ENCODE data around the gene PDLIM5.

The PDLIM5 gene

DNA sequence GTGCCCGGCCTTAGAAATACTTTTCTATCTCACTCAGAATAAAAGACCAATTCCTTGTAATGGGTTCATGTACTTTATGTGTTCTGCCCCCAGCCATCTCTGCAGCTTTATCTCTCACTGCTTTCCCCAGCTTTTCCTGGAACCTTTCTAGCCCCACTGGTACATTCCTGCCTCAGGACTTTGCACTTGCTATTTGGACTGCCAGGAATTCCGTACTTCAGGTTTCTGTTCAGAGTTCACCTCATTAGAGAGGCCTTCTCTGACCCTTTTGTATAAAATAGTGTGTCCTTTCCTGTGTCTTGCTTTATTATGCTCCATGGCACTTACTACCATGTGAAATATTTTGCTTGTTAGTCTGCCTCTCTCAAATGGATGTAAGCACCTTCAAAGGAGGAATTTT lies 112.5 kb downstream of the PDLIM5 start:
- Histone ChIP-seq H3K4me1 (ENCODE audit: control insufficient read depth, insufficient read depth, low read length) (peaks cover 63% of the 10 kb centered on the region), H3K9ac (ENCODE audit: low read length) (no peak overlapping the region), H3K27me3 (replicated peaks; ENCODE audit: control insufficient read depth, insufficient read depth, low read length) (no peaks in the 10 kb centered on the region), H3K4me3 (ENCODE audit: low read length) (no peak overlapping the region), H3K36me3 (ENCODE audit: control insufficient read depth, insufficient read depth, low read length, severe bottlenecking) (no peaks in the 10 kb centered on the region), H3K9me3 (ENCODE audit: control insufficient read depth, low read length) (no peaks in the 10 kb centered on the region)
- DNase-seq (ENCODE audit: low read depth) = no peak

DNA sequence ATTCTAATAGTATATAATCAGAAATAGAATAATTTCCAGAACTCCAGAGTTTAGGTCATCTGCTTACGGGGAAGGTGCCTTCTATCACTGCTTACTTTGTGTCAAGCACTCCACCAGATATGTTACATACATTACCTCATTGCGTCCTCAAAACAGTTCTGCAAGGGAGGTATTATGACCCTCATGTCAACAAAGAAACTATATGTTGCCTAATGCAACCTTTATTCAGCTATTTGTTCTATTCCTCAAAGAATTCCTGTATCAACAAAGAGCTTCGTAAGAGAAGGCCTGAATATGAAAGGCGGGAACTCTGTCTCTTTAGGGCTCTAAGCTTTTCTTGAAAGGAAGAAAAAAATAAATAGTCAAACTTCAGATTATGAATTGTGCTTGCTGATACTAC lies 114.7 kb downstream of the PDLIM5 start:
- H3K9me3 ChIP-seq (ENCODE audit: control insufficient read depth, low read length) = no peaks in the 10 kb centered on the region
- H3K4me3 ChIP-seq (ENCODE audit: low read length) = no peak overlapping the region
- H3K9ac ChIP-seq (ENCODE audit: low read length) = no peak overlapping the region
- DNase-seq (ENCODE audit: low read depth) = no peak
- H3K36me3 ChIP-seq (ENCODE audit: control insufficient read depth, insufficient read depth, low read length, severe bottlenecking) = no peaks in the 10 kb centered on the region
- H3K27me3 ChIP-seq (replicated peaks; ENCODE audit: control insufficient read depth, insufficient read depth, low read length) = no peaks in the 10 kb centered on the region
- H3K4me1 ChIP-seq (ENCODE audit: control insufficient read depth, insufficient read depth, low read length) = peaks cover 41% of the 10 kb centered on the region

DNA sequence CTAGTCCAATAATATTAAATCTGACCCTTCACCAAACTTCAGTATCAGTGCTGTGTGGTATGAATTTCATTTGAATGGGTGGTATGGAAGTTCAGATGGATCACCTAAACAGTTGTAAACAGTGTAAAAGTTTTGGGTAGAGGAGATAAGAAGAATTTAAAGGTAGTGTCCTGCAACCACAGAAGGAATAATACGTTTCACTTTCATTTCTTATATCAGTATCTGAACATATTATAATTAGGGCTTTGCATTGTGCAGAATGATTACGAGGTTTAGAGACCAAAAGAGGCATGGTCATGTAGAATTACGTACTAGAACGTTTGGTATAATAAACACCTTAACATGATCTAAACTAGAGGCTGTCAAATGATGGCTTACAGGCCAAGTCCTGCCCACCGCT lies 116.1 kb downstream of the PDLIM5 start:
- Histone ChIP-seq H3K27me3 (replicated peaks; ENCODE audit: control insufficient read depth, insufficient read depth, low read length) (no peaks in the 10 kb centered on the region), H3K4me1 (ENCODE audit: control insufficient read depth, insufficient read depth, low read length) (peaks cover 36% of the 10 kb centered on the region), H3K9me3 (ENCODE audit: control insufficient read depth, low read length) (no peaks in the 10 kb centered on the region), H3K4me3 (ENCODE audit: low read length) (peak overlapping the region; percentile 46), H3K36me3 (ENCODE audit: control insufficient read depth, insufficient read depth, low read length, severe bottlenecking) (no peaks in the 10 kb centered on the region), H3K9ac (ENCODE audit: low read length) (no peak overlapping the region)
- no peak for DNase-seq (ENCODE audit: low read depth)

DNA sequence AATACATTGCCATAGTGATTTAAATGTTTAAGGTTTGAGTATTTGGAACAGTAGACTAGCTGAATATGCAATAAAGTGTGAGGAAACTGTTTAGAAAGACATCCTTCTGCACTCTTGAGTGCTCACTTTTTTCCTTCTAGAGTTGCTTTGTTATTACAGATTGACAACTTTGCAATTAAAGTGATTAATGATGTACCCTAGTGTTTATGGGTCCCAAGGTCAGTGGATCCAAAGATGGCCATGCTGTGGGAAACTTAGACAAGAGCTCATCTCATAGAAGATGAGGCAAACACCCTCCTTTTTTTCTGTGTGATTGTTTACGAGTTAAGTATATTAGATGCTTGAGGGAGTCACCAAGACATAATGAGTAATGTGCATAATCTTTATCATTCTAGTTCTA lies 118.8 kb downstream of the PDLIM5 start:
- DNase-seq (ENCODE audit: low read depth) = no peak
- no peaks in the 10 kb centered on the region for H3K27me3 ChIP-seq (replicated peaks; ENCODE audit: control insufficient read depth, insufficient read depth, low read length)
- H3K36me3 ChIP-seq (ENCODE audit: control insufficient read depth, insufficient read depth, low read length, severe bottlenecking) = peaks cover 2% of the 10 kb centered on the region
- H3K4me3 ChIP-seq (ENCODE audit: low read length) = no peak overlapping the region
- H3K9me3 ChIP-seq (ENCODE audit: control insufficient read depth, low read length) = no peaks in the 10 kb centered on the region
- peaks cover 32% of the 10 kb centered on the region for H3K4me1 ChIP-seq (ENCODE audit: control insufficient read depth, insufficient read depth, low read length)
- no peak overlapping the region for H3K9ac ChIP-seq (ENCODE audit: low read length)

DNA sequence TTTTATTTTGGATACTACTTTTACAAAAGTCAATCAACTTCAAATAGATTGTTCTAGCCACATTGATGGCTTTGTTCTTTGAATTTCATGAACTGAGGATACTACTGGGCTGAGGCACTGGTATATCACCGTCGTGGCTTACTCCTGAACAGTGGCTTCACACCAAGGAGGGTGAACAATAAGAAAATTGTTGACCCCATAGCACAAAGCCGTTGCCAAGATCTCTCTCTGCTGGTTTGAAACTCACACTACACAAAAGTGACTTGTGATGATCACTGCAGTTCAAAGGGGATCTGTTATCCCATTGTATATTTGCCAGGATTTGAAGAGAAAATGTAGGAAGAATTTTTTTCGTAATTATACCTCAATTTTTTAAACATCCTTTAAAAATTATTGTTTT lies 119.6 kb downstream of the PDLIM5 start:
- Histone ChIP-seq H3K9me3 (ENCODE audit: control insufficient read depth, low read length) (no peaks in the 10 kb centered on the region), H3K36me3 (ENCODE audit: control insufficient read depth, insufficient read depth, low read length, severe bottlenecking) (peaks cover 10% of the 10 kb centered on the region), H3K9ac (ENCODE audit: low read length) (no peak overlapping the region), H3K27me3 (replicated peaks; ENCODE audit: control insufficient read depth, insufficient read depth, low read length) (no peaks in the 10 kb centered on the region), H3K4me3 (ENCODE audit: low read length) (no peak overlapping the region), H3K4me1 (ENCODE audit: control insufficient read depth, insufficient read depth, low read length) (peaks cover 32% of the 10 kb centered on the region)
- no peak for DNase-seq (ENCODE audit: low read depth)

DNA sequence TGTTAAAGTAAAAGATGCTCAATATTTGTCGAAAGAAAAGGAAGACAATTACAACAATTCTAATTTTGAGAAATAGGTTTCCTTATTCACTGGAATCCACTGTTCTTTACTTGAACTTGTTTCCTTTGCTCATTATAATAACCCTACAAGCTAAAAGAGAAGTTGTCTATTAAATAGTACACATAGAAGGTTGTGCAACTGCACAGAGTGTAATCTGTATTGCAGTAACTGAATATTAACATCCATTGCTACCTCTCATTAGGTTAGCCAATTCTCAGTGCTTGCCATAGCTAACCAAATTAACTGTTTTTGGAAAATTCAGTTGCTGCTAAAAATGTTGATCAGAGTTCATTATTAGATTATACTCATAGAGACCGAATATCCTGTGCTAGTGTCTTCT lies 120.0 kb downstream of the PDLIM5 start:
- H3K27me3 ChIP-seq (replicated peaks; ENCODE audit: control insufficient read depth, insufficient read depth, low read length) = no peaks in the 10 kb centered on the region
- no peak for DNase-seq (ENCODE audit: low read depth)
- peaks cover 33% of the 10 kb centered on the region for H3K4me1 ChIP-seq (ENCODE audit: control insufficient read depth, insufficient read depth, low read length)
- H3K9me3 ChIP-seq (ENCODE audit: control insufficient read depth, low read length) = no peaks in the 10 kb centered on the region
- no peak overlapping the region for H3K4me3 ChIP-seq (ENCODE audit: low read length)
- no peak overlapping the region for H3K9ac ChIP-seq (ENCODE audit: low read length)
- peaks cover 13% of the 10 kb centered on the region for H3K36me3 ChIP-seq (ENCODE audit: control insufficient read depth, insufficient read depth, low read length, severe bottlenecking)

DNA sequence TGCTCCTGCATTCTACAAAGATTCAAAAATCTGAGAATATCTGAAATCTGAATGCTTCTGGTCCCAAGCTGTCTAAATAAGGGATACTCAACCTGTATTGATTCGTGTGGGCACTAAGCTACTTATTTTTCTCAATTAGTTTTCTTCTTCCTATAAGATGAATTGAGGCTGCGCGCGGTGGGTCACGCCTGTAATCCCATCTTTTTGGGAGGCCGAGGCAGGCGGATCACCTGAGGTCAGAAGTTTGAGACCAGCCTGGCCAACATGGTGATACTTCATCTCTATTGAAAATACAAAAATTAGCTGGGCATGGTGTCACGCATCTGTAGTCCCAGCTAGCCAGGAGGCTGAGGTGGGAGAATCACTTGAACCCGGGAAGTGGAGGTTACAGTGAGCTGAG lies 122.3 kb downstream of the PDLIM5 start:
- H3K9ac ChIP-seq (ENCODE audit: low read length) = no peak overlapping the region
- H3K27me3 ChIP-seq (replicated peaks; ENCODE audit: control insufficient read depth, insufficient read depth, low read length) = no peaks in the 10 kb centered on the region
- no peak for DNase-seq (ENCODE audit: low read depth)
- H3K9me3 ChIP-seq (ENCODE audit: control insufficient read depth, low read length) = no peaks in the 10 kb centered on the region
- no peak overlapping the region for H3K4me3 ChIP-seq (ENCODE audit: low read length)
- peaks cover 13% of the 10 kb centered on the region for H3K36me3 ChIP-seq (ENCODE audit: control insufficient read depth, insufficient read depth, low read length, severe bottlenecking)
- H3K4me1 ChIP-seq (ENCODE audit: control insufficient read depth, insufficient read depth, low read length) = peaks cover 38% of the 10 kb centered on the region

DNA sequence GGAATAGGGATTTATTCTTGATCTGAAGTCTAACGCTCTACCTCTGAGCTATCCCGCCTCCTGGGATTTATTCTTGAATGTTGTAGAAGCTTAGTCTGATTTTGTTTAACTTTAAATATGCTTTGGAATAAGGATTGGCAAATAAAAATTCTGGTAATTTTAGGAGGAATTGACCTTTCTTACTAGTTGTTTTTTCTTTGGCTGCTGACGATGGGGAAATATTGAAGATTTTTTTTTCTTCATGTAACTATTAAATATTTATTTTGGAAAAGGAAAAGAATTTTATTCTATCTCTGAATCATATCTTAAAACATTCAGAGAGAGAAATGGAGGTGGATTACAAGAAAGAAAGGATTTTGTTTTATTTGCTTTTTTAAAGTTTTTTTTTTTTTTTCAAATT lies 122.9 kb downstream of the PDLIM5 start:
- Histone ChIP-seq H3K4me1 (ENCODE audit: control insufficient read depth, insufficient read depth, low read length) (peaks cover 42% of the 10 kb centered on the region), H3K4me3 (ENCODE audit: low read length) (no peak overlapping the region), H3K9me3 (ENCODE audit: control insufficient read depth, low read length) (no peaks in the 10 kb centered on the region), H3K36me3 (ENCODE audit: control insufficient read depth, insufficient read depth, low read length, severe bottlenecking) (peaks cover 13% of the 10 kb centered on the region), H3K27me3 (replicated peaks; ENCODE audit: control insufficient read depth, insufficient read depth, low read length) (no peaks in the 10 kb centered on the region), H3K9ac (ENCODE audit: low read length) (no peak overlapping the region)
- no peak for DNase-seq (ENCODE audit: low read depth)

DNA sequence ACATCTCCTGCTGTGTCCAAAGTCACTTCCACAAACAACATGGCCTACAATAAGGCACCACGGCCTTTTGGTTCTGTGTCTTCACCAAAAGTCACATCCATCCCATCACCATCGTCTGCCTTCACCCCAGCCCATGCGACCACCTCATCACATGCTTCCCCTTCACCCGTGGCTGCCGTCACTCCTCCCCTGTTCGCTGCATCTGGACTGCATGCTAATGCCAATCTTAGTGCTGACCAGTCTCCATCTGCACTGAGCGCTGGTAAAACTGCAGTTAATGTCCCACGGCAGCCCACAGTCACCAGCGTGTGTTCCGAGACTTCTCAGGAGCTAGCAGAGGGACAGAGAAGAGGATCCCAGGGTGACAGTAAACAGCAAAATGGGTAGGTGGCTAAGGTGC lies 123.9 kb downstream of the PDLIM5 start:
- no peaks in the 10 kb centered on the region for H3K9me3 ChIP-seq (ENCODE audit: control insufficient read depth, low read length)
- H3K4me3 ChIP-seq (ENCODE audit: low read length) = no peak overlapping the region
- H3K4me1 ChIP-seq (ENCODE audit: control insufficient read depth, insufficient read depth, low read length) = peaks cover 42% of the 10 kb centered on the region
- no peaks in the 10 kb centered on the region for H3K27me3 ChIP-seq (replicated peaks; ENCODE audit: control insufficient read depth, insufficient read depth, low read length)
- no peak overlapping the region for H3K9ac ChIP-seq (ENCODE audit: low read length)
- no peak for DNase-seq (ENCODE audit: low read depth)
- H3K36me3 ChIP-seq (ENCODE audit: control insufficient read depth, insufficient read depth, low read length, severe bottlenecking) = peaks cover 13% of the 10 kb centered on the region

DNA sequence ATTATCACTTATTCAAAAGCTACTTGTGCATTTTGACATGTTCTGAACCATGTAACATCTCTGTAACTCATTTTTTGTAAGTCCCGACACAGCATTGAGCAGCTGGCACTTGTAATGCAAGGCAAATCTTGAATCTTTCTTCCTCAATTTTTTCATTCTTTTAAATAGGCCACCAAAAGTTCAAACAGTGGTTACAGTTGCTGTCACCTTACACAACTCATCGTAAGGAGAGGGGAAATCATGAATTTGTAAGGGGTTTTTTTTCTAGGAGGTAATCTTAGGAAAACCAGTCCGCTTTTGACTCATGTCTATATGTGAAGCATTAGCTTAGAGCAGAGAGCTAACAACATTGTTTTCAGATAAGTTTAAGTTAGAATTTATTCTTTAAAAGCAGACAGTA lies 124.5 kb downstream of the PDLIM5 start:
- H3K36me3 ChIP-seq (ENCODE audit: control insufficient read depth, insufficient read depth, low read length, severe bottlenecking) = peaks cover 13% of the 10 kb centered on the region
- no peak overlapping the region for H3K9ac ChIP-seq (ENCODE audit: low read length)
- no peak overlapping the region for H3K4me3 ChIP-seq (ENCODE audit: low read length)
- no peak for DNase-seq (ENCODE audit: low read depth)
- H3K27me3 ChIP-seq (replicated peaks; ENCODE audit: control insufficient read depth, insufficient read depth, low read length) = no peaks in the 10 kb centered on the region
- peaks cover 42% of the 10 kb centered on the region for H3K4me1 ChIP-seq (ENCODE audit: control insufficient read depth, insufficient read depth, low read length)
- H3K9me3 ChIP-seq (ENCODE audit: control insufficient read depth, low read length) = no peaks in the 10 kb centered on the region

DNA sequence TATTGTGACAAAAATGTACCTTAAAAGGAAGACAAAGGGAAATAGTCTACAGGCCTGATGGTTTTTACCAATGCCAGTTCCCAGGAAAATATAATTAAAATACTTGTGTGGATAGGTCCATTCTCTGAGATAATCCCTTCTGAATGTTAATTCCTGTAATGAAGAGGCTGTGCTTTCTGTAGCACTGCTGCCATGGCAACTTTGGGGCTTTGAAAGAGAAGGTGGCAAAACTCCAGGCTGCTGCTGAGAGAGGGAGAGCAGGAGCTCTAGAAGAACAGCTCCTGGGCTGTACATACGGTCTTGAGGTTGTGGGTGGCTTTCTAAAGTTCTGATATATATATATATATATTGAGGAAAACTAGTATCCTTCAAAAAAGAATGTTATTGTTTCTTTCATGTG lies 125.4 kb downstream of the PDLIM5 start:
- Histone ChIP-seq H3K9me3 (ENCODE audit: control insufficient read depth, low read length) (no peaks in the 10 kb centered on the region), H3K36me3 (ENCODE audit: control insufficient read depth, insufficient read depth, low read length, severe bottlenecking) (peaks cover 13% of the 10 kb centered on the region), H3K9ac (ENCODE audit: low read length) (no peak overlapping the region), H3K4me3 (ENCODE audit: low read length) (no peak overlapping the region), H3K4me1 (ENCODE audit: control insufficient read depth, insufficient read depth, low read length) (peaks cover 34% of the 10 kb centered on the region), H3K27me3 (replicated peaks; ENCODE audit: control insufficient read depth, insufficient read depth, low read length) (no peaks in the 10 kb centered on the region)
- peak; percentile 73 for DNase-seq (ENCODE audit: low read depth)

DNA sequence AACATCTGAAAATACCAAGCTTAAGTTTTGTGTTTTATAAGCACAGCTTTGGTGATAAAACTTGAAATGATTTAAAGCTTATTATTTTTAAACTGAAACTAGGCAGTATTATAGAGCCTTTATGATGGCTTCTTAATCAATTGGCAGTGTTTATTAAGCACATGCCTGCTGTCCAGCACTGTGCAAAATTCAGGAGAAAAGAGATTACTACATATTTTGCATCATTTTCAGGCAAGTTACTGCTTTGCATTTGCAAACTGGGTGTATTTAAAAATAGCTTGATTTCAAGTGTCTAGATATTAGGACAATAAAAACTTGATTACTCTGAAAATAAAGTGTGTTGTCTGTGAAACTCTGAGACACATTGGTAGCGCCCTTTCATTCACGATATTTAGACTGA lies 126.5 kb downstream of the PDLIM5 start:
- peak overlapping the region; percentile 12 for H3K4me3 ChIP-seq (ENCODE audit: low read length)
- H3K9ac ChIP-seq (ENCODE audit: low read length) = no peak overlapping the region
- no peaks in the 10 kb centered on the region for H3K9me3 ChIP-seq (ENCODE audit: control insufficient read depth, low read length)
- H3K4me1 ChIP-seq (ENCODE audit: control insufficient read depth, insufficient read depth, low read length) = peaks cover 43% of the 10 kb centered on the region
- no peaks in the 10 kb centered on the region for H3K27me3 ChIP-seq (replicated peaks; ENCODE audit: control insufficient read depth, insufficient read depth, low read length)
- DNase-seq (ENCODE audit: low read depth) = no peak
- peaks cover 13% of the 10 kb centered on the region for H3K36me3 ChIP-seq (ENCODE audit: control insufficient read depth, insufficient read depth, low read length, severe bottlenecking)
